Glutamatergic neuron (in vitro differentiated cells): ENCODE data around the gene ZMIZ1. TPM values are rescaled to one million over a fixed set of nuclear protein-coding genes. Genes with fewer than 3 reads are reported as not detected.

Experiments used
- DNase-seq: peaks from one replicate; pipeline ENCODE4 v3.0.0; 2022
- H3K27ac Mint-ChIP-seq: one replicate; pipeline ENCODE4 v1.8.0; 2020; ENCODE audit warnings: mild to moderate bottlenecking, mixed read lengths, inconsistent platforms; ENCODE audit not compliant: unreplicated experiment
- H3K27me3 Mint-ChIP-seq: one replicate; pipeline ENCODE4 v1.8.0; 2020; ENCODE audit warnings: mild to moderate bottlenecking, moderate library complexity, mixed read lengths, inconsistent platforms; ENCODE audit not compliant: unreplicated experiment
- H3K36me3 Mint-ChIP-seq: one replicate; pipeline ENCODE4 v1.8.0; 2020; ENCODE audit warnings: mild to moderate bottlenecking, mixed read lengths, inconsistent platforms; ENCODE audit not compliant: unreplicated experiment
- H3K4me1 Mint-ChIP-seq: one replicate; pipeline ENCODE4 v1.8.0; 2020; ENCODE audit warnings: mild to moderate bottlenecking, low read depth, mixed read lengths, inconsistent platforms; ENCODE audit not compliant: unreplicated experiment
- H3K4me3 Mint-ChIP-seq: one replicate; pipeline ENCODE4 v1.8.0; 2020; ENCODE audit warnings: mild to moderate bottlenecking, mixed read lengths, inconsistent platforms; ENCODE audit not compliant: unreplicated experiment
- H3K9me3 Mint-ChIP-seq: one replicate; pipeline ENCODE4 v1.8.0; 2020; ENCODE audit warnings: mild to moderate bottlenecking, moderate library complexity, mixed read lengths, inconsistent platforms; ENCODE audit not compliant: unreplicated experiment
- total RNA-seq: library from RNA; stranded (reverse); fragmentation: NEBNext Ultra II Directional; extraction: Animal tissue kit (Norgen Biotek cat#: 25700); gene quantifications from one replicate; pipeline ENCODE4 v1.2.1, GENCODE V29; 2021; ENCODE audit not compliant: unreplicated experiment
- TF ChIP-seq, protein P1 (sequence below): fragments of 200-600 bp; sonication (generic); IDR thresholded peaks from one replicate; pipeline ENCODE4 v1.5.0; 2021; ENCODE audit not compliant: partially characterized antibody, unreplicated experiment

The ZMIZ1 gene
- total RNA-seq, 1 donor from 2014 or later, result 230 TPM

DNA sequence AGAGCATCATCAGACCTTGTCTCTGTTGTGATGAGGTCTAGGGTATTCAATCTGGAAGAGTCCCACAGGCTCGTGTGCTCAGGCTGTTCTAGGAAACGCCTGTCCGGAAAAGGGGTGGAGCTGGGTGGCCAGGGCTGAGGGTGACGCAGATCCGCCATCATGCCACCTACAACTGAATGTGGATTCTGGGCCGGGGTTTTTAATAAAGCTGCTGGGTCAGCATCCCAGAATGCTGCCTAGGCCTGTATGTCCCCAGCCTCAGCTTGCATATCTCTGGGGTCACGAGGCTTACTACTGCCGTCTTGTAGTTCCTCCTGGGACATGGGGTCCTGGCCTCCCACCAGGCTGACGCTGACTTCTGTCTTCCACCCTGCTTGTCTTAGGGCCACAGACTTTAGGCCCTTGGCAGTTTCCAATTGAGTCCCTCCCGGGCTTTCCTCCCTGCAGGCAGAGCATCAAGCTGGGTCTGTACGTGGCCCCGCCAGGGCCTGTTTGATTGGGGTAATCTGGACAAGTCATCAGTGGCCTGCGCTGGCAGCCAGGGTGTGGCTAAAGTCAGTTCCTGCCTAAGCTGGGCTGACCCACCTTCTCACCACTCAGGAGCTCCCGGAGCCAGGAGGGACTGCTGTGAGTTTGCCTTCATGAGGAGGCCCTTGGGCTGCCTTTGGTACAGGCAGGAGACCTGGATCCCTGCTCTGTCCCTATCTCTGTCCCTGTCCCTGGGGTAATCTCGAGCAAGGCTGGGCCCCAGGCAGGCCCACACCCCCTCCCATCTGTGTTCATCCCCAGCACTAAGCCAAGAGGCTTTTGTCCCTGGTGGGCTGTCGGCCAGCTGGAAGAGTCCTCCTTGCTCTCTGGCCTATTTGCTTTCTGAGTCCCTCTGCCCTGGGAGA is 79.9 kb downstream of the ZMIZ1 start:
- TF ChIP-seq, protein P1, sequence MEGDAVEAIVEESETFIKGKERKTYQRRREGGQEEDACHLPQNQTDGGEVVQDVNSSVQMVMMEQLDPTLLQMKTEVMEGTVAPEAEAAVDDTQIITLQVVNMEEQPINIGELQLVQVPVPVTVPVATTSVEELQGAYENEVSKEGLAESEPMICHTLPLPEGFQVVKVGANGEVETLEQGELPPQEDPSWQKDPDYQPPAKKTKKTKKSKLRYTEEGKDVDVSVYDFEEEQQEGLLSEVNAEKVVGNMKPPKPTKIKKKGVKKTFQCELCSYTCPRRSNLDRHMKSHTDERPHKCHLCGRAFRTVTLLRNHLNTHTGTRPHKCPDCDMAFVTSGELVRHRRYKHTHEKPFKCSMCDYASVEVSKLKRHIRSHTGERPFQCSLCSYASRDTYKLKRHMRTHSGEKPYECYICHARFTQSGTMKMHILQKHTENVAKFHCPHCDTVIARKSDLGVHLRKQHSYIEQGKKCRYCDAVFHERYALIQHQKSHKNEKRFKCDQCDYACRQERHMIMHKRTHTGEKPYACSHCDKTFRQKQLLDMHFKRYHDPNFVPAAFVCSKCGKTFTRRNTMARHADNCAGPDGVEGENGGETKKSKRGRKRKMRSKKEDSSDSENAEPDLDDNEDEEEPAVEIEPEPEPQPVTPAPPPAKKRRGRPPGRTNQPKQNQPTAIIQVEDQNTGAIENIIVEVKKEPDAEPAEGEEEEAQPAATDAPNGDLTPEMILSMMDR, result no peak
- Mint-ChIP-seq H3K27ac (peak overlapping the region; percentile 78), H3K36me3 (no peaks in the 10 kb centered on the region)

DNA sequence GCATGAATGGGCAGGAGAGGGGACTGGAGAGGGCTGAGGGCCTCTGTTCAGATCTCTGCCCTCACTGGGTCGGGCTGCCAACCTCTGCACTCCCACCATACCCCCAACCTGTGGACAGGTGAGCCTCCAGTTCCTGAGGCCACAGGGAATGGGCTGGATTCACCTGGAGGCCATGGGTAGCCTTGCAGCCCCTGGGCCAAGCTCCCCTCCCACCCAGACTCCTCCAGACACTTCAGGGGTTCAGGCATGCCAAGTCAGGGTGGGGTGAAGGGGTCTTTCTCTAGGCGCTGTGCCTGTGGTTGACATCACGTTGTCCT is 80.5 kb downstream of the ZMIZ1 start:
- no peak for DNase-seq
- peak overlapping the region; percentile 78 for H3K27ac Mint-ChIP-seq
- H3K4me3 Mint-ChIP-seq, result no peak overlapping the region
- peaks cover 4% of the 10 kb centered on the region for H3K9me3 Mint-ChIP-seq
- TF ChIP-seq, protein P1, result no peak
- H3K4me1 Mint-ChIP-seq, result peaks cover 22% of the 10 kb centered on the region
- no peaks in the 10 kb centered on the region for H3K36me3 Mint-ChIP-seq
- peaks cover 9% of the 10 kb centered on the region for H3K27me3 Mint-ChIP-seq

More for the DNA sequence above, 79.9 kb downstream of the ZMIZ1 start:
- peaks cover 4% of the 10 kb centered on the region for H3K9me3 Mint-ChIP-seq
- peaks cover 22% of the 10 kb centered on the region for H3K4me1 Mint-ChIP-seq
- DNase-seq, result no peak
- H3K27me3 Mint-ChIP-seq, result peaks cover 9% of the 10 kb centered on the region
- H3K4me3 Mint-ChIP-seq, result no peak overlapping the region

DNA sequence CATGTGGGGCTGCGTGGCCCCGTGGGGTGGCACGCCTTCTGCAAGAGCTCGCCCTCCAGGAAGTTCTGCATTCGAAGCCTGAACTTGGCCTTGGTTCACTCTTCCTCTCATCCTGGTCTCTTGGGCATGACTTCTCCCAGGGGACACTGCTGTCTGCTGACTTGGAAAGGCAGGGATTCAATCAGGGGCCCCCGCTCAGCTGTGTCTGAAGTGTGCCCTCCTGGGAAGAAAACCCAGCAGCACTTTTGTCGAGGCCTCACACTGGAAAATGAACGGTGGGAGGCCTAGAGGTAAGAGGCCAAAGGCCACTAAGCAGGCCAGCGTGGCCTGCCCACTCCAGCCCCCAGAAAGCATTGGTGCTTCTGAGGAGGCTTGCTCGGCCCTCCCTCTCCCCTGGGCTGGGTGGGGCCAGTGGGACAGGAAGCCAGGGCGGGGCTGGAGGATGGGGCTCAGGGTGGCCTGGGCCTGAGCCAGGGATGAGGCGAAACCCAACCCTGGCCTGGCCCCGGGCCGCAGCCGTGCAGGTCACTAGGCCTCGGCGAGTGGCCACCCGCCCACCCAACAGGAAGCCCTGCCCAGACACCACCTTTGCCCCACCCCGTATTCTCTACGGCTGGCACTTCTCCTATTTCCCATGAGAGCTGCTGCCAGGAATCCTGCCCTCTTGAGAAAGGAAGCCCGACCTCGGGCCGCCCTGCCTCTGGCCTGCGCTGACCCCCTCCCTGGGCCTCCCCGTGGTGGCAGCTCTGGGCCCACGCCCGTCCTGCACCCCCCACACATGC is 81.1 kb downstream of the ZMIZ1 start:
- no peak for DNase-seq
- H3K27me3 Mint-ChIP-seq, result peaks cover 8% of the 10 kb centered on the region
- TF ChIP-seq, protein P1, result no peak
- peaks cover 6% of the 10 kb centered on the region for H3K9me3 Mint-ChIP-seq
- H3K27ac Mint-ChIP-seq, result no peak overlapping the region
- no peaks in the 10 kb centered on the region for H3K36me3 Mint-ChIP-seq
- H3K4me1 Mint-ChIP-seq, result peaks cover 19% of the 10 kb centered on the region
- H3K4me3 Mint-ChIP-seq, result no peak overlapping the region

DNA sequence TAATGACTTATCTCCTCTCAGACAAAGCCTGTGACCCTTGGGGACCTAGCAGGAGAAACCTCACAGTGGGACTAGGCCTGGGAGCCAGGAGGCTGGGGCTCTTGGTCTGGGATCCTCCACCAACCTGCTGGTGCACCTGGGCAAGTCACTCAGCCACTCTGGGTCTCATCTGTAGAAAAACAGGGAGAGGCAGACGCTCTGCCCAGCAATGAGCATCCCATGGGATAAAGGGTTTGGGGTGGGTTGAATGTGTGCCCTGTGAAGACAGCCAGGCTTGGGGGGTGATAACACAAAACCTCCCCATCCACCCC is 81.6 kb downstream of the ZMIZ1 start:
- no peak for DNase-seq
- peaks cover 7% of the 10 kb centered on the region for H3K9me3 Mint-ChIP-seq
- peaks cover 10% of the 10 kb centered on the region for H3K27me3 Mint-ChIP-seq
- no peak overlapping the region for H3K27ac Mint-ChIP-seq
- H3K4me1 Mint-ChIP-seq, result peaks cover 21% of the 10 kb centered on the region
- no peak overlapping the region for H3K4me3 Mint-ChIP-seq
- TF ChIP-seq, protein P1, result no peak
- no peaks in the 10 kb centered on the region for H3K36me3 Mint-ChIP-seq

DNA sequence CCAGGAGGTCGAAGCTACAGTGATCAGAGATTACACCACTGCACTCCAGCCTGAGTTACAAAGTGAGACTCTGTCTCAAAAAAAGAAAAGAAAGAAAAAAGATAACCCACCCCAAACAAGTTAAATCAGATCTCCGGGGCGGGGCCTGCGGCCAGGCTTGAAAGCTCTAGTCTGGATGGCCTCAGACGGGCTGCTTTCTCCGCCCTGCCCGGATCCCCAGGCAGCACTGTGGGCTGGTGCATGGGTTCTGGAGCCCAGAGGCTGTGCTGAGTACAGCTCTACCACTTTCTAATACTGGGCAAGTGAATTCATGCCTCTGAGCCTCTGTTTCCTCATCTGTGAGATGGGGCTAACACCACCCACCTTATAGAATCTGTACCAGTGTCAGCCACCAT is 83.7 kb downstream of the ZMIZ1 start:
- Mint-ChIP-seq H3K27ac (no peak overlapping the region), H3K9me3 (peaks cover 14% of the 10 kb centered on the region), H3K36me3 (no peaks in the 10 kb centered on the region), H3K4me1 (peaks cover 29% of the 10 kb centered on the region), H3K4me3 (no peak overlapping the region), H3K27me3 (peaks cover 15% of the 10 kb centered on the region)
- DNase-seq, result no peak
- TF ChIP-seq, protein P1, result no peak
